Measurements from ENCODE around the gene NXPE4.
"Not testable (repeated sequence)": the region's sequence is repeated elsewhere in the genome, so short reads cannot be mapped to it uniquely, and the experiment has no call there.

NXPE4 gene

DNA sequence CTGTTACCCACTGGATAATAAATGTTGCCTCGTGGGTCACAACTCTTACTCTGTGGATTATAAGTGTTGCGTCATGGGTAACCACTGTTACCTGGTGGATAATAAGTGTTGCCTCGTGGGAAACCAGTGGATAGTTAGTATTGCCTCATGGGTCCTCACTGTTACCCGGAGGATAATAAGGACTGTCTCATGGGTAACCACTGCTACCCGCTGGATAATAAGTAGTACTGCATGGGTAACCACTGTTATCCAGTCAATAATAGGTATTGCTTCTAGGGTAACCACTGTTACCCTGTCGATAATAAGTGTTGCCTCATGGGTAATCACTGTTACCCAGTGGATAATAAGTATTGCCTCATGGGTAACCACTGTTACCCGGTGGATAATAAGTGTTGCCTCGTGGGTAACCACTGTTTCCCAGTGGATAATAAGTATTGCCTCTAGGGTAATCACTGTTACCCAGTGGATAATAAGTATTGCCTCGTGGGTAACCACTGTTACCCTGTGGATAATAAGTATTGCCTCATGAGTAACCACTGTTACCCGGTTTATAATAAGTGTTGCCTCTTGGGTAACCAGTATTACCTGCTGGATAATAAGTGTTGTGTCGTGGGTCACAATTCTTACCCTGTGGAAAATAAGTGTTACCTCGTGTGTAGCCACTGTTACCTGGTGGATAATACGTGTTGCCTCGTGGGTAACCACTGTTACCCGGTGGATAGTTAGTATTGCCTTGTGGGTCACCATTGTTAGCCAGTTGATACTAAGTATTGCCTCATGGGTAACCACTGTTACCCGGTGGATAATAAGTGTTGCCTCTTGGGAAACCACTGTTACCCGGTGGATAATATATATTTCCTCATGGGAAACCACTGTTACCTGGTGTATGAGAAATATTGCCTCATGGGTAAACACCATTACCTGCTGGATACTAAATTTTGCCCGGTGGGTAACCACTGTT is 15.7 kb upstream of the NXPE4 start:
- Histone ChIP-seq H3K4me3 (ENCODE audit: low read depth, low read length) (no peak overlapping the region), H3K27ac (no peak overlapping the region), H3K9me3 (ENCODE audit: control insufficient read depth, low read length) (no peaks in the 10 kb centered on the region), H3K4me1 (no peaks in the 10 kb centered on the region), H3K79me2 (no peaks in the 10 kb centered on the region), H2AFZ (no peak overlapping the region), H3K36me3 (ENCODE audit: control insufficient read depth, insufficient read depth, low read length) (no peaks in the 10 kb centered on the region), H3K4me2 (ENCODE audit: low read length) (no peak overlapping the region), H3K27me3 (ENCODE audit: control insufficient read depth, insufficient read depth, low read length) (no peaks in the 10 kb centered on the region), H3K9ac (no peak overlapping the region)
- TF ChIP-seq, protein P1, sequence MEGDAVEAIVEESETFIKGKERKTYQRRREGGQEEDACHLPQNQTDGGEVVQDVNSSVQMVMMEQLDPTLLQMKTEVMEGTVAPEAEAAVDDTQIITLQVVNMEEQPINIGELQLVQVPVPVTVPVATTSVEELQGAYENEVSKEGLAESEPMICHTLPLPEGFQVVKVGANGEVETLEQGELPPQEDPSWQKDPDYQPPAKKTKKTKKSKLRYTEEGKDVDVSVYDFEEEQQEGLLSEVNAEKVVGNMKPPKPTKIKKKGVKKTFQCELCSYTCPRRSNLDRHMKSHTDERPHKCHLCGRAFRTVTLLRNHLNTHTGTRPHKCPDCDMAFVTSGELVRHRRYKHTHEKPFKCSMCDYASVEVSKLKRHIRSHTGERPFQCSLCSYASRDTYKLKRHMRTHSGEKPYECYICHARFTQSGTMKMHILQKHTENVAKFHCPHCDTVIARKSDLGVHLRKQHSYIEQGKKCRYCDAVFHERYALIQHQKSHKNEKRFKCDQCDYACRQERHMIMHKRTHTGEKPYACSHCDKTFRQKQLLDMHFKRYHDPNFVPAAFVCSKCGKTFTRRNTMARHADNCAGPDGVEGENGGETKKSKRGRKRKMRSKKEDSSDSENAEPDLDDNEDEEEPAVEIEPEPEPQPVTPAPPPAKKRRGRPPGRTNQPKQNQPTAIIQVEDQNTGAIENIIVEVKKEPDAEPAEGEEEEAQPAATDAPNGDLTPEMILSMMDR (IDR thresholded peaks at IDR 0.05) = no peak

DNA sequence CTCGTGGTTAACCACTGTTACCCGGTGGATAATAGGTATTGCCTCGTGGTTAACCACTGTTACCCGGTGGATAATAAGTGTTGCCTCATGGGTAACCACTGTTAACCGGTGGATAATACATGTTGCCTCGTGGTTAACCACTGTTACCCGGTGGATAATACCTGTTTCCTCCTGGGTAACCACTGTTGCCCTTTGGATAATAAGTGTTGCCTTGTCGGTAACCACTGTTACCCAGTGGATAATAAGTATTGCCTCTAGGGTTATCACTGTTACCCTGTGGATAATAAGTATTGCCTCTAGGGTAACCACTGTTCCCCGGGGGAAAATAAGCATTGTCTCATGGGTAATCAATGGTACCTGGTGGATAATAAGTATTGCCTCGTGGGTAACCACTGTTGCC is 15.0 kb upstream of the NXPE4 start:
- no peaks in the 10 kb centered on the region for H3K27me3 ChIP-seq (ENCODE audit: control insufficient read depth, insufficient read depth, low read length)
- no peak overlapping the region for H3K4me3 ChIP-seq (ENCODE audit: low read depth, low read length)
- H3K4me1 ChIP-seq = no peaks in the 10 kb centered on the region
- H3K4me2 ChIP-seq (ENCODE audit: low read length) = no peak overlapping the region
- H3K79me2 ChIP-seq = no peaks in the 10 kb centered on the region
- no peak overlapping the region for H3K9ac ChIP-seq
- no peaks in the 10 kb centered on the region for H3K36me3 ChIP-seq (ENCODE audit: control insufficient read depth, insufficient read depth, low read length)
- no peak overlapping the region for H3K27ac ChIP-seq
- no peaks in the 10 kb centered on the region for H3K9me3 ChIP-seq (ENCODE audit: control insufficient read depth, low read length)
- no peak overlapping the region for H2AFZ ChIP-seq
- TF ChIP-seq, protein P1 (IDR thresholded peaks at IDR 0.05) = no peak

DNA sequence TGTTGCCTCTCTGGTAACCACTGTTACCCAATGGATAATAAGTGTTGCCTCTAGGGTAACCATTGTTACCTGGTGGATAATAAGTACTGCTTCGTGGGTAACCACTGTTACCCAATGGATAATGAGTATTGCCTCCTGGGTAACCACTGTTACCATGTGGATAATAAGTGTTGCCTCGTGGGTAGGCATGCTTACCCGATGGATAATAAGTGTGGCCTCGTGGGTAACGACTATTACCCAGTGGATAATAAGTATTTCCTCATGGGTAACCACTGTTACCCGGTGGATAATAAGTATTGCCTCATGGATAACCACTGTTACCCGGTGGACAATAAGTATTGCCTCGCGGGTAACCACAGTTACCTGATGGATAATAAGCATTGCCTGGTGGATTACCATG is 13.8 kb upstream of the NXPE4 start:
- H3K4me1 ChIP-seq = no peaks in the 10 kb centered on the region
- no peaks in the 10 kb centered on the region for H3K79me2 ChIP-seq
- no peak overlapping the region for H2AFZ ChIP-seq
- no peaks in the 10 kb centered on the region for H3K9me3 ChIP-seq (ENCODE audit: control insufficient read depth, low read length)
- H3K4me2 ChIP-seq (ENCODE audit: low read length) = no peak overlapping the region
- H3K36me3 ChIP-seq (ENCODE audit: control insufficient read depth, insufficient read depth, low read length) = no peaks in the 10 kb centered on the region
- TF ChIP-seq, protein P1 (IDR thresholded peaks at IDR 0.05) = no peak
- no peaks in the 10 kb centered on the region for H3K27me3 ChIP-seq (ENCODE audit: control insufficient read depth, insufficient read depth, low read length)
- H3K4me3 ChIP-seq (ENCODE audit: low read depth, low read length) = no peak overlapping the region
- no peak overlapping the region for H3K27ac ChIP-seq
- H3K9ac ChIP-seq = no peak overlapping the region

DNA sequence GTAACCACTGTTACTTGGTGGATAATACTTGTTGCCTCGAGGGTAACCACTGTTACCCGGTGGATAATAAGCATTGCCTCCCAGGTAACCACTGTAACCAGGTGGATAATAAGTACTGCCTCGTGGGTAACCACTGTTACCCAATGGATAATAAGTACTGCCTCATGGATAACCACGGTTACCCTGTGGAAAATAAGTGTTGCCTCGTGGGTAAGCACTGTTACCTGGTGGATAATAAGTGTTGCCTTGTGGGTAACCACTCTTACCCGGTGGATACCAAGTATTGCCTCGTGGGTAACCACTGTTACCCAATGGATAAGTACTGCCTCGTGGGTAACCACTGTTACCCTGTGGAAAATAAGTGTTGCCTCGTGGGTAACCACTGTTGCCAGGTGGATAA is 13.0 kb upstream of the NXPE4 start:
- not testable (repeated sequence) for H3K79me2 ChIP-seq; H3K9me3 ChIP-seq (ENCODE audit: control insufficient read depth, low read length); H3K27ac ChIP-seq

DNA sequence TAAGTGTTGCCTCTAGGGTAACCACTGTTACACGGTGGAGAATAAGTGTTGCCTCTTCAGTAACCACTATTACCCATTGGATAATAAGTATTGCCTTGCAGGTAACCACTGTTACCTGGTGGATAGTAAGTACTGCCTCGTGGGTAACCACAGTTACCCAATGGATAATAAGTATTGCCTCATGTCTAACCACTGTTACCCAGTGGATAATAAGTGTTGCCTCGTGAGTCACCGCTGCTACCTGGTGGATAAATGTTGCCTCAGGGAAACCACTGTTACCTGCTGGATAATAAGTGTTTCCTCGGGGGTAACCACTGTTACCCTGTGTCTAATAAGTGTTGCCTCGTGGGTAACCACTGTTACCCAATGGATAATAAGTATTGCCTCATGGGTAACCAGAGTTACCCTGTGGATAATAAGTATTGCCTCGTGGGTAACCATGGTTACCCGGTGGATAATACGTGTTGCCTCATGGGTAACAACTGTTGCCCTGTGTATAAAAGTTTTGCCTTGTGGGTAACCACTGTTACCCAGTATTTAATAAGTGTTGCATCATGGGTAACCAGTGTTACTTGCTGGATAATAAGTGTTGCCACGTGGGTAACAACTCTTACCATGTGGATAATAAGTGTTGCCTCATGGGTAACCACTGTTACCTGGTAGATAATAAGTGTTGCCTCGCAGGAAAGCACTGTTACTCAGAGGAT is 12.3 kb upstream of the NXPE4 start:
- Histone ChIP-seq H3K27me3 (ENCODE audit: control insufficient read depth, insufficient read depth, low read length) (no peaks in the 10 kb centered on the region), H2AFZ (no peak overlapping the region), H3K9me3 (ENCODE audit: control insufficient read depth, low read length) (no peaks in the 10 kb centered on the region), H3K4me2 (ENCODE audit: low read length) (no peak overlapping the region), H3K79me2 (no peaks in the 10 kb centered on the region), H3K9ac (no peak overlapping the region), H3K36me3 (ENCODE audit: control insufficient read depth, insufficient read depth, low read length) (no peaks in the 10 kb centered on the region), H3K4me1 (no peaks in the 10 kb centered on the region), H3K27ac (no peak overlapping the region), H3K4me3 (ENCODE audit: low read depth, low read length) (no peak overlapping the region)
- TF ChIP-seq, protein P1 (IDR thresholded peaks at IDR 0.05) = no peak

More for the DNA sequence above, 13.0 kb upstream of the NXPE4 start:
- not testable (repeated sequence) for H2AFZ ChIP-seq; H3K4me1 ChIP-seq; H3K27me3 ChIP-seq (ENCODE audit: control insufficient read depth, insufficient read depth, low read length); H3K4me2 ChIP-seq (ENCODE audit: low read length); H3K36me3 ChIP-seq (ENCODE audit: control insufficient read depth, insufficient read depth, low read length); H3K4me3 ChIP-seq (ENCODE audit: low read depth, low read length); H3K9ac ChIP-seq

DNA sequence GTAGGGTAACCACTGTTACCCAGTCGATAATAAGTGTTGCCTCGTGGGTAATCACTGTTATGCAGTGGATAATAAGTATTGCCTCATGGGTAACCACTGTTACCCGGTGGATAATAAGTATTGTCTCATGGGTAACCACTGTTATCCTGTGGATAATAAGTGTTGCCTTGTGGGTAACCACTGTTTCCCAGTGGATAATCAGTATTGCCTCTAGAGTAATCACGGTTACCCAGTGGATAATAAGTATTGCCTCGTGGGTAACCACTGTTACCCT is 11.2 kb upstream of the NXPE4 start:
- not testable (repeated sequence) for H2AFZ ChIP-seq; H3K27ac ChIP-seq; H3K4me3 ChIP-seq (ENCODE audit: low read depth, low read length); H3K79me2 ChIP-seq; H3K36me3 ChIP-seq (ENCODE audit: control insufficient read depth, insufficient read depth, low read length); H3K9me3 ChIP-seq (ENCODE audit: control insufficient read depth, low read length); H3K27me3 ChIP-seq (ENCODE audit: control insufficient read depth, insufficient read depth, low read length); H3K4me2 ChIP-seq (ENCODE audit: low read length); H3K9ac ChIP-seq; H3K4me1 ChIP-seq
